ENCODE data around the gene GRB10.

The GRB10 gene

DNA sequence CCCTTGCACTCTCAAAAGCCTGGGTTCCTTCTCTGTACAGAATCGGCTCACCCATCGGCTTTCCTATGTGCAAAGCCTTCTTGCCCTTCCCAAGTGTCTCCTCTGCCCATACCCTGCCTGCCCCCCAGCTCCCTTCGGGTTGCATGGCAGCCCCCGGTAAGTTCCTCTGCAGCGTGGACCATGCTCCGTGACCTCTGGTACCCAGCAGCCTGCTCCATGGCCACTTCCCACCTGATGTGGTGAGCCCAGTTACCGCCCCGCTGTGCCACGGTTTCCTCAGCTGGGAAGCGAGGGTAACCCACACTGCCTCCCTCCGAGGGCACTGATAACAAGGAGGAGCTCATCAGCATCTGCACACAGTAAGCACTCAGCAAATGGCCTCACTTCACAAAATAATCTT is 110.7 kb downstream of the GRB10 start:
- no peaks in the 10 kb centered on the region for H3K79me2 ChIP-seq (ENCODE audit: insufficient read depth, low read length)
- no peak overlapping the region for H3K9ac ChIP-seq (ENCODE audit: low read depth, low read length)
- no peak overlapping the region for H3K27ac ChIP-seq (ENCODE audit: low read length)
- TF ChIP-seq, protein P1, sequence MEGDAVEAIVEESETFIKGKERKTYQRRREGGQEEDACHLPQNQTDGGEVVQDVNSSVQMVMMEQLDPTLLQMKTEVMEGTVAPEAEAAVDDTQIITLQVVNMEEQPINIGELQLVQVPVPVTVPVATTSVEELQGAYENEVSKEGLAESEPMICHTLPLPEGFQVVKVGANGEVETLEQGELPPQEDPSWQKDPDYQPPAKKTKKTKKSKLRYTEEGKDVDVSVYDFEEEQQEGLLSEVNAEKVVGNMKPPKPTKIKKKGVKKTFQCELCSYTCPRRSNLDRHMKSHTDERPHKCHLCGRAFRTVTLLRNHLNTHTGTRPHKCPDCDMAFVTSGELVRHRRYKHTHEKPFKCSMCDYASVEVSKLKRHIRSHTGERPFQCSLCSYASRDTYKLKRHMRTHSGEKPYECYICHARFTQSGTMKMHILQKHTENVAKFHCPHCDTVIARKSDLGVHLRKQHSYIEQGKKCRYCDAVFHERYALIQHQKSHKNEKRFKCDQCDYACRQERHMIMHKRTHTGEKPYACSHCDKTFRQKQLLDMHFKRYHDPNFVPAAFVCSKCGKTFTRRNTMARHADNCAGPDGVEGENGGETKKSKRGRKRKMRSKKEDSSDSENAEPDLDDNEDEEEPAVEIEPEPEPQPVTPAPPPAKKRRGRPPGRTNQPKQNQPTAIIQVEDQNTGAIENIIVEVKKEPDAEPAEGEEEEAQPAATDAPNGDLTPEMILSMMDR (IDR thresholded peaks at IDR 0.05; ENCODE audit: borderline replicate concordance, extremely low read depth, low read length, poor library complexity, severe bottlenecking): no peak
- TF ChIP-seq EZH2 (IDR thresholded peaks at IDR 0.05; ENCODE audit: borderline replicate concordance, low read depth, low read length, severe bottlenecking): no peak
- H3K9me3 ChIP-seq (ENCODE audit: insufficient read depth, low read length, severe bottlenecking): no peaks in the 10 kb centered on the region
- no peaks in the 10 kb centered on the region for H3K36me3 ChIP-seq (ENCODE audit: insufficient read depth, low read length)
- H4K20me1 ChIP-seq (ENCODE audit: insufficient read depth, low read length): 0 out of 2 replicates have a peak, but pooled peaks cover 4% of the 10 kb centered on the region
- peaks cover 21% of the 10 kb centered on the region for H3K27me3 ChIP-seq (ENCODE audit: insufficient read depth, low read length, poor library complexity)
- DNase-seq: no peak
- H3K4me3 ChIP-seq (ENCODE audit: low read depth in 1 of 2, low read length in 2 of 2): no peak overlapping the region
- no peaks in the 10 kb centered on the region for H3K4me1 ChIP-seq (ENCODE audit: insufficient read depth, low read length)
- H2AFZ ChIP-seq (ENCODE audit: low read depth, low read length): no peak overlapping the region
- ATAC-seq (ENCODE audit: insufficient read depth, low read depth): no peak
- no peak overlapping the region for H3K4me2 ChIP-seq (ENCODE audit: insufficient read depth, low read length)

GRCh38 chr7:50671386-50671785 is 111.3 kb downstream of the GRB10 start:
- Histone ChIP-seq H3K36me3 (ENCODE audit: insufficient read depth, low read length) (no peaks in the 10 kb centered on the region), H2AFZ (ENCODE audit: low read depth, low read length) (no peak overlapping the region)

DNA sequence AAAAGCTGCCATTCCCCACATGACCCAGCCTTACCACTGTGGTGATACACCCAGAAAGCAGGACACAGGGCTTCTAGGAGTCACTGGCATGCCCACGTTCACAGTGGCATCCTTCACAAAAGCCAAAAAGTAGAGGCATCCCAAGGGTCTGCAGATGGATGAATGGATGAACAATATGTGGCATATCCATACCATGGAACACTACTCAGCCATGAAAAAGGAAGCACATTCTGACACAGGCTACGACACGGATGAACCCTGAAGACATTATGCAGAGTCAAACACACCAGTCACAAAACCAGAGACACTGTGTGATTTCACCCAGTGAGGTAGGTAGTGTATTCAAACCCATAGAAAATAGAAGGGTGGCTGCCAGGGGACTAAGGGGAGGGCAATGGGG is 112.8 kb downstream of the GRB10 start:
- no peaks in the 10 kb centered on the region for H3K9me3 ChIP-seq (ENCODE audit: insufficient read depth, low read length, severe bottlenecking)
- H3K9ac ChIP-seq (ENCODE audit: low read depth, low read length): no peak overlapping the region
- H3K27me3 ChIP-seq (ENCODE audit: insufficient read depth, low read length, poor library complexity): peaks cover 16% of the 10 kb centered on the region
- TF ChIP-seq, protein P1 (IDR thresholded peaks at IDR 0.05; ENCODE audit: borderline replicate concordance, extremely low read depth, low read length, poor library complexity, severe bottlenecking): no peak
- no peak for TF ChIP-seq EZH2 (IDR thresholded peaks at IDR 0.05; ENCODE audit: borderline replicate concordance, low read depth, low read length, severe bottlenecking)
- no peak overlapping the region for H2AFZ ChIP-seq (ENCODE audit: low read depth, low read length)
- H3K79me2 ChIP-seq (ENCODE audit: insufficient read depth, low read length): no peaks in the 10 kb centered on the region
- H3K27ac ChIP-seq (ENCODE audit: low read length): no peak overlapping the region
- DNase-seq (no peak), ATAC-seq (ENCODE audit: insufficient read depth, low read depth) (no peak)
- no peak overlapping the region for H3K4me2 ChIP-seq (ENCODE audit: insufficient read depth, low read length)
- no peak overlapping the region for H3K4me3 ChIP-seq (ENCODE audit: low read depth in 1 of 2, low read length in 2 of 2)
- no peaks in the 10 kb centered on the region for H3K36me3 ChIP-seq (ENCODE audit: insufficient read depth, low read length)
- H4K20me1 ChIP-seq (ENCODE audit: insufficient read depth, low read length): 0 out of 2 replicates have a peak, but pooled peaks cover 4% of the 10 kb centered on the region
- no peaks in the 10 kb centered on the region for H3K4me1 ChIP-seq (ENCODE audit: insufficient read depth, low read length)

More at GRCh38 chr7:50671386-50671785, 111.3 kb downstream of the GRB10 start:
- no peaks in the 10 kb centered on the region for H3K9me3 ChIP-seq (ENCODE audit: insufficient read depth, low read length, severe bottlenecking)
- no peak overlapping the region for H3K4me2 ChIP-seq (ENCODE audit: insufficient read depth, low read length)
- H3K4me3 ChIP-seq (ENCODE audit: low read depth in 1 of 2, low read length in 2 of 2): no peak overlapping the region
- H4K20me1 ChIP-seq (ENCODE audit: insufficient read depth, low read length): 0 out of 2 replicates have a peak, but pooled peaks cover 4% of the 10 kb centered on the region
- ATAC-seq (ENCODE audit: insufficient read depth, low read depth) (no peak), DNase-seq (no peak)
- H3K27ac ChIP-seq (ENCODE audit: low read length): no peak overlapping the region
- no peaks in the 10 kb centered on the region for H3K79me2 ChIP-seq (ENCODE audit: insufficient read depth, low read length)
- TF ChIP-seq EZH2 (IDR thresholded peaks at IDR 0.05; ENCODE audit: borderline replicate concordance, low read depth, low read length, severe bottlenecking): no peak
- TF ChIP-seq, protein P1 (IDR thresholded peaks at IDR 0.05; ENCODE audit: borderline replicate concordance, extremely low read depth, low read length, poor library complexity, severe bottlenecking): no peak
- no peak overlapping the region for H3K9ac ChIP-seq (ENCODE audit: low read depth, low read length)
- H3K4me1 ChIP-seq (ENCODE audit: insufficient read depth, low read length): no peaks in the 10 kb centered on the region
- peaks cover 18% of the 10 kb centered on the region for H3K27me3 ChIP-seq (ENCODE audit: insufficient read depth, low read length, poor library complexity)
